HCT116 (cell line): Measurements from ENCODE around the gene GNB1. TPM values are rescaled to one million over a fixed set of nuclear protein-coding genes. Genes with fewer than 3 reads are reported as not detected.

Experiments
- ATAC-seq: fragments of 200-7000 bp; cut with Tn5 transposase; 2 replicates; pipeline ENCODE4 v1.9.1; 2020; ENCODE audit warnings: mild to moderate bottlenecking, moderate library complexity
- BruUV-seq: library from RNA; stranded (reverse); fragments of 400-500 nt; replicated peaks from 2 replicates; lab custom pipeline; 2021; lab: Mats Ljungman, UMichigan
- CTCF ChIA-PET: fragments of 300-600 bp; sonication (Branson Sonifier 250); formaldehyde crosslinking; loops from one replicate; lab custom pipeline; 2021; ENCODE audit warnings: antibody characterized with exemption; lab: Charles Lee
- POLR2A ChIA-PET: fragments of 300-600, 350-600 bp; sonication (Branson Sonifier 250); formaldehyde crosslinking; loops from one replicate; lab custom pipeline; 2021; ENCODE audit warnings: antibody characterized with exemption; lab: Charles Lee
- RAD21 ChIA-PET, 2 experiments: fragments of 300-600 bp; sonication (Branson Sonifier 250); formaldehyde crosslinking; loops; one replicate each; lab custom pipeline; 2023; ENCODE audit warnings: low total read pairs in 2 of 2; ENCODE audit not compliant: uncharacterized antibody in 2 of 2, unreplicated experiment in 2 of 2, low non-redundant PET in 1 of 2; lab: Charles Lee
- DNase-seq: peaks from one replicate; pipeline ENCODE4 v3.0.0-alpha.2; 2010; ENCODE audit warnings: low read depth, low spot score
- H2AFZ ChIP-seq: fragments of 200-600 bp; shearing (Covaris generic), sonication (generic); 2 replicates; pipeline ENCODE4 v1.6.1; 2017; ENCODE audit warnings: low read depth, mixed run types, mixed read lengths, antibody characterized with exemption, low read length; ENCODE audit not compliant: poor library complexity, severe bottlenecking
- H3K27ac ChIP-seq: 2 replicates; pipeline ENCODE4 v1.5.1; 2012; ENCODE audit warnings: low read depth, low read length
- H3K27me3 ChIP-seq: fragments of 200-600 bp; sonication (generic); 2 replicates; pipeline ENCODE4 v1.6.1; 2016; ENCODE audit warnings: mixed run types, low read length, mixed read lengths; ENCODE audit not compliant: insufficient read depth
- H3K36me3 ChIP-seq, 2 experiments: fragments of 200-500 bp in 1 of 2; fragments of 200-600 bp in 1 of 2; sonication (Bioruptor generic) in 1 of 2; sonication (generic) in 1 of 2; 2 replicates each; pipeline versions ENCODE4 v1.5.1 to v1.6.1; 2014 to 2016; ENCODE audit warnings: low read length in 2 of 2, inconsistent platforms in 1 of 2, mixed read lengths in 1 of 2, mixed run types in 1 of 2; ENCODE audit not compliant: insufficient read depth in 2 of 2, control insufficient read depth in 1 of 2
- H3K4me1 ChIP-seq, 2 experiments: fragments of 200-600 bp in 1 of 2; sonication (generic) in 1 of 2; 2 replicates each; pipeline versions ENCODE4 v1.5.1 to v1.6.1; 2012 to 2017; ENCODE audit warnings: low read length in 2 of 2, inconsistent platforms in 1 of 2, mild to moderate bottlenecking in 1 of 2, mixed read lengths in 1 of 2, mixed run types in 1 of 2, moderate library complexity in 1 of 2; ENCODE audit not compliant: insufficient read depth in 2 of 2, control insufficient read depth in 1 of 2
- H3K4me2 ChIP-seq: fragments of 200-600 bp; sonication (generic); 2 replicates; pipeline ENCODE4 v1.6.1; 2017; ENCODE audit warnings: mixed run types, low read length, mixed read lengths
- H3K4me3 ChIP-seq, 2 experiments: fragments of 200-600 bp in 1 of 2; sonication (generic) in 1 of 2; replicated peaks in 1 of 2; 2 replicates each; pipeline ENCODE4 v1.5.1; 2011 to 2016; ENCODE audit warnings: low read length in 2 of 2, control low read depth in 1 of 2, low read depth in 1 of 2, mild to moderate bottlenecking in 1 of 2, mixed read lengths in 1 of 2, mixed run types in 1 of 2
- H3K79me2 ChIP-seq: fragments of 200-600 bp; sonication (generic); 2 replicates; pipeline ENCODE4 v1.6.1; 2017; ENCODE audit warnings: mild to moderate bottlenecking, mixed run types, low read length, moderate library complexity, mixed read lengths; ENCODE audit not compliant: insufficient read depth
- H3K9ac ChIP-seq: fragments of 200-600 bp; sonication (generic); 2 replicates; pipeline ENCODE4 v1.6.1; 2016; ENCODE audit warnings: low read length, mixed read lengths
- H3K9me2 ChIP-seq: fragments of 200-600 bp; sonication (generic), shearing (Covaris generic); 2 replicates; pipeline ENCODE4 v1.6.1; 2017; ENCODE audit warnings: mixed run types, mild to moderate bottlenecking, moderate library complexity; ENCODE audit not compliant: insufficient read depth
- H3K9me3 ChIP-seq, 2 experiments: fragments of 200-500 bp in 1 of 2; fragments of 200-600 bp in 1 of 2; sonication (Bioruptor generic) in 1 of 2; sonication (generic) in 1 of 2; 2 replicates each; pipeline ENCODE4 v1.6.1; 2014 to 2017; ENCODE audit warnings: low read length in 2 of 2, mixed read lengths in 2 of 2, inconsistent platforms in 1 of 2, low read depth in 1 of 2, mild to moderate bottlenecking in 1 of 2, mixed run types in 1 of 2, moderate library complexity in 1 of 2; ENCODE audit not compliant: control insufficient read depth in 1 of 2, insufficient read depth in 1 of 2
- H4K20me1 ChIP-seq: fragments of 200-600 bp; sonication (generic), shearing (Covaris generic); 2 replicates; pipeline ENCODE4 v1.6.1; 2017; ENCODE audit warnings: mixed run types, mild to moderate bottlenecking, moderate library complexity; ENCODE audit not compliant: insufficient read depth
- CBX3 ChIP-seq: IDR thresholded peaks from 2 replicates; pipeline ENCODE4 v1.6.1; 2012; ENCODE audit warnings: low read depth
- CEBPB ChIP-seq: IDR thresholded peaks from 2 replicates; pipeline ENCODE4 v1.6.1; 2012; ENCODE audit warnings: low read depth
- EGR1 ChIP-seq: IDR thresholded peaks from 2 replicates; pipeline ENCODE4 v1.6.1; 2012; ENCODE audit warnings: low read depth
- EZH2 ChIP-seq: fragments of 200-600 bp; sonication (generic); IDR thresholded peaks from 2 replicates; pipeline ENCODE4 v1.6.1; 2017; ENCODE audit warnings: antibody characterized with exemption, mixed run types
- EZH2phosphoT487 ChIP-seq: fragments of 200-600 bp; IDR thresholded peaks from 2 replicates; pipeline ENCODE4 v1.6.1; 2018; ENCODE audit warnings: antibody characterized with exemption, borderline replicate concordance
- JUND ChIP-seq: IDR thresholded peaks from 2 replicates; pipeline ENCODE4 v1.6.1; 2012
- POLR2A ChIP-seq: IDR thresholded peaks from 2 replicates; pipeline ENCODE4 v1.7.0; 2011; ENCODE audit warnings: borderline replicate concordance; ENCODE audit not compliant: insufficient read depth, insufficient read length; ENCODE audit errors: extremely low read depth
- SIN3A ChIP-seq: IDR thresholded peaks from 2 replicates; pipeline ENCODE4 v1.6.1; 2012; ENCODE audit warnings: low read depth
- SP1 ChIP-seq: IDR thresholded peaks from 2 replicates; pipeline ENCODE4 v1.6.1; 2012; ENCODE audit warnings: low read depth
- TCF7L2 ChIP-seq: IDR thresholded peaks from 2 replicates; pipeline ENCODE4 v1.7.0; 2011; ENCODE audit warnings: borderline replicate concordance, inconsistent platforms; ENCODE audit not compliant: insufficient read depth, insufficient read length; ENCODE audit errors: extremely low read depth
- YY1 ChIP-seq: IDR thresholded peaks from 2 replicates; pipeline ENCODE4 v1.6.1; 2011; ENCODE audit warnings: low read length, low read depth, moderate library complexity, mild to moderate bottlenecking; ENCODE audit not compliant: insufficient replicate concordance; ENCODE audit errors: extremely low read depth
- ZFX ChIP-seq: fragments of 450-650 bp; IDR thresholded peaks from 2 replicates; pipeline ENCODE4 v1.6.1; 2017
- ZNF274 ChIP-seq: fragments of 200-500 bp; sonication (Bioruptor generic); IDR thresholded peaks from 2 replicates; pipeline ENCODE4 v1.6.1; 2014; ENCODE audit warnings: mild to moderate bottlenecking, low read depth, low read length, inconsistent platforms
- intact Hi-C: fragments of 100-400 bp; cut with micrococcal nuclease; formaldehyde crosslinking; loops from 2 replicates; pipeline ENCODE4 v1.10.0; 2022
- total RNA-seq: library from RNA; stranded (reverse); gene quantifications from one replicate; pipeline ENCODE4 v1.2.1, GENCODE V29; 2021; ENCODE audit not compliant: unreplicated experiment
- TF ChIP-seq, protein P1 (sequence below): IDR thresholded peaks from 2 replicates; pipeline ENCODE4 v1.6.1; 2012; ENCODE audit warnings: low read depth
- TF ChIP-seq, protein P2 (sequence below): IDR thresholded peaks from 2 replicates; pipeline ENCODE4 v1.6.1; 2011; ENCODE audit warnings: mild to moderate bottlenecking, low read length, moderate library complexity; ENCODE audit not compliant: insufficient replicate concordance; ENCODE audit errors: extremely low read depth
- TF ChIP-seq, protein P3 (sequence below): IDR thresholded peaks from 2 replicates; pipeline ENCODE4 v1.6.1; 2012
- TF ChIP-seq, protein P4 (sequence below): IDR thresholded peaks from 2 replicates; pipeline ENCODE4 v1.6.1; 2012
- TF ChIP-seq, protein P5 (sequence below), 3 experiments: fragments of 200-600 bp in 1 of 3; sonication (generic) in 1 of 3; IDR thresholded peaks in 2 of 3; conservative IDR thresholded peaks in 1 of 3; 2 replicates each; pipeline ENCODE4 v1.5.1; 2012 to 2017; ENCODE audit warnings: low read depth in 2 of 3, low read length in 2 of 3, antibody characterized with exemption in 1 of 3, borderline replicate concordance in 1 of 3, control low read depth in 1 of 3, mild to moderate bottlenecking in 1 of 3, mixed read lengths in 1 of 3, mixed run types in 1 of 3, moderate library complexity in 1 of 3; ENCODE audit not compliant: insufficient read depth in 1 of 3

GNB1 gene
- total RNA-seq, 1 experiment from 2014 or later, result 371 TPM

DNA sequence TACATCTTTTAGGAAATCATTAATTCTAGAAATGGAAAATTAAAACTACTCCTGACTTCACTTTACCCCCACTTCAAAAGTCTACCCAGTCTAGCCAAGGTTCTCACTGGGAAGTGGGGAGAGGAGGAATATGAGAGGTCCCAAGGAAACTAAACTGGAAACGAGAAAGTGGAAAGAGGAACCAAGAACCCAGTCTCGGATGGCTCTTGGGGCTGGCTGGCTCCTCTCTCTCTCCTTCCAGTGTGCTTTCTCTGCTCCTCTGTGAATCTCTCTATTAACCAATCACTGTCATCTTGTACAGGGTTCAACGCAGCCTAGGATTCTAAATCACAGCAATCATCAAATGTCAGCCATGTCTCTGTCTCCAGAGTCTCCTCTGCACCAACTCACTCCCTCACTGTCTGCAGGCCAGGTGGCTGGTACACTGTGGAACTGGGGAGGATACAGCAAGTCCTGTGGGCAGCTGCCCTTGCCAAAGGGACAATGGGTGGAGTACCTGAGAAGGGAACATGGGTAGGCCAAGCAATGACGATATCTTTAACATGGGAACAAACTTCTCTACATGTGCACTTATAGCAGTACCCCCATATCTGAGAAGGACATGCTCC is 33.7 kb downstream of the GNB1 start:
- CTCF ChIA-PET, result no interaction called here
- ATAC-seq (no peak), DNase-seq (no peak)
- Histone ChIP-seq H3K27me3 (no peaks in the 10 kb centered on the region), H3K9me3 (no peaks in the 10 kb centered on the region), H4K20me1 (peaks cover 15% of the 10 kb centered on the region; the same call in 1 of the 2 replicates), H3K4me3 (no peak overlapping the region), H3K4me2 (no peak overlapping the region), H3K9ac (no peak overlapping the region), H3K4me1 (peaks cover 21 to 32% of the 10 kb centered on the region in 2 experiments), H2AFZ (no peak overlapping the region), H3K27ac (no peak overlapping the region), H3K9me2 (no peaks in the 10 kb centered on the region), H3K36me3 (no peaks in the 10 kb centered on the region), H3K79me2 (peaks cover 100% of the 10 kb centered on the region)
- BruUV-seq, result no TSS peak
- TF ChIP-seq, protein P1, sequence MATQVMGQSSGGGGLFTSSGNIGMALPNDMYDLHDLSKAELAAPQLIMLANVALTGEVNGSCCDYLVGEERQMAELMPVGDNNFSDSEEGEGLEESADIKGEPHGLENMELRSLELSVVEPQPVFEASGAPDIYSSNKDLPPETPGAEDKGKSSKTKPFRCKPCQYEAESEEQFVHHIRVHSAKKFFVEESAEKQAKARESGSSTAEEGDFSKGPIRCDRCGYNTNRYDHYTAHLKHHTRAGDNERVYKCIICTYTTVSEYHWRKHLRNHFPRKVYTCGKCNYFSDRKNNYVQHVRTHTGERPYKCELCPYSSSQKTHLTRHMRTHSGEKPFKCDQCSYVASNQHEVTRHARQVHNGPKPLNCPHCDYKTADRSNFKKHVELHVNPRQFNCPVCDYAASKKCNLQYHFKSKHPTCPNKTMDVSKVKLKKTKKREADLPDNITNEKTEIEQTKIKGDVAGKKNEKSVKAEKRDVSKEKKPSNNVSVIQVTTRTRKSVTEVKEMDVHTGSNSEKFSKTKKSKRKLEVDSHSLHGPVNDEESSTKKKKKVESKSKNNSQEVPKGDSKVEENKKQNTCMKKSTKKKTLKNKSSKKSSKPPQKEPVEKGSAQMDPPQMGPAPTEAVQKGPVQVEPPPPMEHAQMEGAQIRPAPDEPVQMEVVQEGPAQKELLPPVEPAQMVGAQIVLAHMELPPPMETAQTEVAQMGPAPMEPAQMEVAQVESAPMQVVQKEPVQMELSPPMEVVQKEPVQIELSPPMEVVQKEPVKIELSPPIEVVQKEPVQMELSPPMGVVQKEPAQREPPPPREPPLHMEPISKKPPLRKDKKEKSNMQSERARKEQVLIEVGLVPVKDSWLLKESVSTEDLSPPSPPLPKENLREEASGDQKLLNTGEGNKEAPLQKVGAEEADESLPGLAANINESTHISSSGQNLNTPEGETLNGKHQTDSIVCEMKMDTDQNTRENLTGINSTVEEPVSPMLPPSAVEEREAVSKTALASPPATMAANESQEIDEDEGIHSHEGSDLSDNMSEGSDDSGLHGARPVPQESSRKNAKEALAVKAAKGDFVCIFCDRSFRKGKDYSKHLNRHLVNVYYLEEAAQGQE, result no peak
- TF ChIP-seq, protein P2, sequence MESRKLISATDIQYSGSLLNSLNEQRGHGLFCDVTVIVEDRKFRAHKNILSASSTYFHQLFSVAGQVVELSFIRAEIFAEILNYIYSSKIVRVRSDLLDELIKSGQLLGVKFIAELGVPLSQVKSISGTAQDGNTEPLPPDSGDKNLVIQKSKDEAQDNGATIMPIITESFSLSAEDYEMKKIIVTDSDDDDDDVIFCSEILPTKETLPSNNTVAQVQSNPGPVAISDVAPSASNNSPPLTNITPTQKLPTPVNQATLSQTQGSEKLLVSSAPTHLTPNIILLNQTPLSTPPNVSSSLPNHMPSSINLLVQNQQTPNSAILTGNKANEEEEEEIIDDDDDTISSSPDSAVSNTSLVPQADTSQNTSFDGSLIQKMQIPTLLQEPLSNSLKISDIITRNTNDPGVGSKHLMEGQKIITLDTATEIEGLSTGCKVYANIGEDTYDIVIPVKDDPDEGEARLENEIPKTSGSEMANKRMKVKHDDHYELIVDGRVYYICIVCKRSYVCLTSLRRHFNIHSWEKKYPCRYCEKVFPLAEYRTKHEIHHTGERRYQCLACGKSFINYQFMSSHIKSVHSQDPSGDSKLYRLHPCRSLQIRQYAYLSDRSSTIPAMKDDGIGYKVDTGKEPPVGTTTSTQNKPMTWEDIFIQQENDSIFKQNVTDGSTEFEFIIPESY, result no peak
- TF ChIP-seq, protein P3, sequence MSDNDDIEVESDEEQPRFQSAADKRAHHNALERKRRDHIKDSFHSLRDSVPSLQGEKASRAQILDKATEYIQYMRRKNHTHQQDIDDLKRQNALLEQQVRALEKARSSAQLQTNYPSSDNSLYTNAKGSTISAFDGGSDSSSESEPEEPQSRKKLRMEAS, result no peak
- TF ChIP-seq POLR2A (no peak), ZNF274 (no peak), SIN3A (no peak), TCF7L2 (no peak), SP1 (no peak), JUND (no peak), CEBPB (no peak), EZH2phosphoT487 (no peak), ZFX (no peak), EZH2 (no peak), YY1 (no peak), EGR1 (no peak), CBX3 (no peak)
- TF ChIP-seq, protein P4, sequence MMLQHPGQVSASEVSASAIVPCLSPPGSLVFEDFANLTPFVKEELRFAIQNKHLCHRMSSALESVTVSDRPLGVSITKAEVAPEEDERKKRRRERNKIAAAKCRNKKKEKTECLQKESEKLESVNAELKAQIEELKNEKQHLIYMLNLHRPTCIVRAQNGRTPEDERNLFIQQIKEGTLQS, result no peak
- TF ChIP-seq, protein P5, sequence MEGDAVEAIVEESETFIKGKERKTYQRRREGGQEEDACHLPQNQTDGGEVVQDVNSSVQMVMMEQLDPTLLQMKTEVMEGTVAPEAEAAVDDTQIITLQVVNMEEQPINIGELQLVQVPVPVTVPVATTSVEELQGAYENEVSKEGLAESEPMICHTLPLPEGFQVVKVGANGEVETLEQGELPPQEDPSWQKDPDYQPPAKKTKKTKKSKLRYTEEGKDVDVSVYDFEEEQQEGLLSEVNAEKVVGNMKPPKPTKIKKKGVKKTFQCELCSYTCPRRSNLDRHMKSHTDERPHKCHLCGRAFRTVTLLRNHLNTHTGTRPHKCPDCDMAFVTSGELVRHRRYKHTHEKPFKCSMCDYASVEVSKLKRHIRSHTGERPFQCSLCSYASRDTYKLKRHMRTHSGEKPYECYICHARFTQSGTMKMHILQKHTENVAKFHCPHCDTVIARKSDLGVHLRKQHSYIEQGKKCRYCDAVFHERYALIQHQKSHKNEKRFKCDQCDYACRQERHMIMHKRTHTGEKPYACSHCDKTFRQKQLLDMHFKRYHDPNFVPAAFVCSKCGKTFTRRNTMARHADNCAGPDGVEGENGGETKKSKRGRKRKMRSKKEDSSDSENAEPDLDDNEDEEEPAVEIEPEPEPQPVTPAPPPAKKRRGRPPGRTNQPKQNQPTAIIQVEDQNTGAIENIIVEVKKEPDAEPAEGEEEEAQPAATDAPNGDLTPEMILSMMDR (IDR thresholded peaks at IDR 0.05 in 2 of 3, conservative IDR thresholded peaks at IDR 0.05 in 1 of 3; ENCODE audit: borderline replicate concordance in 1 of 3, insufficient read depth in 1 of 3, low read depth in 2 of 3, low read length in 2 of 3), result no peak
- intact Hi-C loops, result no loop called here
- RAD21 ChIA-PET, result no interaction called here
- POLR2A ChIA-PET, result no interaction called here
